ENCODE results near the gene HNRNPH2.
A peak's percentile ranks its signal among the peaks of the same experiment; 100 is the strongest.

HNRNPH2 gene

GRCh38 chrX:101417981-101418841, 10.2 kb downstream of the HNRNPH2 start:
- DNase-seq (ENCODE audit: low spot score) = peak; percentile 47
- no peak for TF ChIP-seq CTCF (IDR thresholded peaks at IDR 0.05; ENCODE audit: borderline replicate concordance, control extremely low read depth, extremely low read depth, insufficient read depth, missing control alignments)
- in situ Hi-C loops (cut with MboI; ENCODE audit: low sequenced_read_pairs, unreplicated experiment) = loop anchor here (10.0 kb wide), 1 partner anchor 377 kb away; no protein-coding TSS in a partner anchor

GRCh38 chrX:101419489-101419888, 11.5 kb downstream of the HNRNPH2 start:
- no peak for TF ChIP-seq CTCF (IDR thresholded peaks at IDR 0.05; ENCODE audit: borderline replicate concordance, control extremely low read depth, extremely low read depth, insufficient read depth, missing control alignments)
- in situ Hi-C loops (cut with MboI; ENCODE audit: low sequenced_read_pairs, unreplicated experiment) = loop anchor here (10.0 kb wide), 1 partner anchor 375 kb away; no protein-coding TSS in a partner anchor

GRCh38 chrX:101427954-101428353, 19.9 kb downstream of the HNRNPH2 start:
- in situ Hi-C loops (cut with MboI; ENCODE audit: low sequenced_read_pairs, unreplicated experiment) = no loop called here
- TF ChIP-seq CTCF (IDR thresholded peaks at IDR 0.05; ENCODE audit: borderline replicate concordance, control extremely low read depth, extremely low read depth, insufficient read depth, missing control alignments) = no peak
- no peak for DNase-seq (ENCODE audit: low spot score)

More at GRCh38 chrX:101419489-101419888, 11.5 kb downstream of the HNRNPH2 start:
- DNase-seq (ENCODE audit: low spot score) = no peak

GRCh38 chrX:101429934-101430333, 21.9 kb downstream of the HNRNPH2 start:
- in situ Hi-C loops (cut with MboI; ENCODE audit: low sequenced_read_pairs, unreplicated experiment) = no loop called here
- DNase-seq (ENCODE audit: low spot score) = no peak
- TF ChIP-seq CTCF (IDR thresholded peaks at IDR 0.05; ENCODE audit: borderline replicate concordance, control extremely low read depth, extremely low read depth, insufficient read depth, missing control alignments) = no peak

GRCh38 chrX:101430457-101431078, 22.5 kb downstream of the HNRNPH2 start:
- DNase-seq (ENCODE audit: low spot score) = peak; percentile 18
- TF ChIP-seq CTCF (IDR thresholded peaks at IDR 0.05; ENCODE audit: borderline replicate concordance, control extremely low read depth, extremely low read depth, insufficient read depth, missing control alignments) = no peak
- in situ Hi-C loops (cut with MboI; ENCODE audit: low sequenced_read_pairs, unreplicated experiment) = no loop called here

GRCh38 chrX:101442085-101442484, 34.1 kb downstream of the HNRNPH2 start:
- no peak for TF ChIP-seq CTCF (IDR thresholded peaks at IDR 0.05; ENCODE audit: borderline replicate concordance, control extremely low read depth, extremely low read depth, insufficient read depth, missing control alignments)
- no peak for DNase-seq (ENCODE audit: low spot score)
- in situ Hi-C loops (cut with MboI; ENCODE audit: low sequenced_read_pairs, unreplicated experiment) = no loop called here
